WTC11 (cell line): ENCODE results near the gene AHNAK2. TPM values are rescaled to one million over a fixed set of nuclear protein-coding genes. Genes with fewer than 3 reads are reported as not detected.

Experiments used
- ATAC-seq: fragments of 200-7000 bp; cut with Tn5 transposase; 2 replicates; pipeline ENCODE4 v1.10.0; 2021; ENCODE audit warnings: mild to moderate bottlenecking, moderate library complexity
- CTCF ChIA-PET: fragments of 300-600 bp; sonication (Branson Sonifier 250); formaldehyde crosslinking; loops from one replicate; lab custom pipeline; 2021; ENCODE audit warnings: antibody characterized with exemption; lab: Charles Lee
- POLR2A ChIA-PET: fragments of 350-600 bp; sonication (Branson Sonifier 250); formaldehyde crosslinking; loops from one replicate; lab custom pipeline; 2021; ENCODE audit warnings: antibody characterized with exemption; lab: Charles Lee
- DNase-seq: peaks from one replicate; pipeline ENCODE4 v3.0.0; 2021; ENCODE audit warnings: low spot score
- H3K27ac Mint-ChIP-seq: 2 replicates; pipeline ENCODE4 v1.8.0; 2021; ENCODE audit warnings: mixed read lengths
- H3K27me3 Mint-ChIP-seq: 2 replicates; pipeline ENCODE4 v1.8.0; 2021; ENCODE audit warnings: low read depth, mild to moderate bottlenecking, moderate library complexity, mixed read lengths
- H3K36me3 Mint-ChIP-seq: 2 replicates; pipeline ENCODE4 v1.8.0; 2021; ENCODE audit warnings: mixed read lengths
- H3K4me1 Mint-ChIP-seq: 2 replicates; pipeline ENCODE4 v1.8.0; 2022; ENCODE audit warnings: mixed read lengths
- H3K4me3 Mint-ChIP-seq: 2 replicates; pipeline ENCODE4 v1.8.0; 2021; ENCODE audit warnings: mild to moderate bottlenecking, moderate library complexity, mixed read lengths
- H3K9me3 Mint-ChIP-seq: 2 replicates; pipeline ENCODE4 v1.8.0; 2021; ENCODE audit warnings: mixed read lengths
- CREB1 ChIP-seq: sonication (generic); formaldehyde crosslinking; IDR thresholded peaks from 2 replicates; pipeline ENCODE4 v1.8.0; 2023; ENCODE audit warnings: mild to moderate bottlenecking, missing genetic modification reagents
- GABPB1 ChIP-seq: sonication (generic); formaldehyde crosslinking; IDR thresholded peaks from 2 replicates; pipeline ENCODE4 v1.8.1; 2023; ENCODE audit warnings: mild to moderate bottlenecking, missing genetic modification reagents
- IRF2 ChIP-seq: sonication (generic); formaldehyde crosslinking; IDR thresholded peaks from 2 replicates; pipeline ENCODE4 v1.8.0; 2022; ENCODE audit warnings: low read depth, missing genetic modification reagents, borderline replicate concordance
- JAZF1 ChIP-seq: fragments of 250-450 bp; sonication (Bioruptor Pico); IDR thresholded peaks from 2 replicates; pipeline ENCODE4 v1.9.0; 2021; ENCODE audit warnings: moderate library complexity, mild to moderate bottlenecking, inconsistent platforms
- SOX15 ChIP-seq: fragments of 250-450 bp; sonication (Bioruptor Pico); IDR thresholded peaks from 2 replicates; pipeline ENCODE4 v1.9.0; 2021; ENCODE audit warnings: mild to moderate bottlenecking
- TCF7 ChIP-seq: sonication (generic); formaldehyde crosslinking; IDR thresholded peaks from 2 replicates; pipeline ENCODE4 v1.8.0; 2022; ENCODE audit warnings: mild to moderate bottlenecking, low read depth, missing genetic modification reagents, moderate library complexity
- TEAD1 ChIP-seq: sonication (generic); formaldehyde crosslinking; IDR thresholded peaks from 2 replicates; pipeline ENCODE4 v1.8.0; 2022; ENCODE audit warnings: mild to moderate bottlenecking, missing genetic modification reagents
- ZNF281 ChIP-seq: sonication (generic); formaldehyde crosslinking; IDR thresholded peaks from 2 replicates; pipeline ENCODE4 v1.8.0; 2023; ENCODE audit warnings: mild to moderate bottlenecking, missing genetic modification reagents
- total RNA-seq: library from RNA; stranded (reverse); gene quantifications from 3 replicates; pipeline ENCODE4 v1.2.3, GENCODE V29; 2021
- TF ChIP-seq, protein P1 (sequence below): fragments of 250-450 bp; sonication (Bioruptor Pico); IDR thresholded peaks from 2 replicates; pipeline ENCODE4 v1.9.0; 2021; ENCODE audit warnings: mild to moderate bottlenecking, borderline replicate concordance
- TF ChIP-seq, protein P2 (sequence below): sonication (generic); formaldehyde crosslinking; IDR thresholded peaks from 2 replicates; pipeline ENCODE4 v1.8.1; 2023; ENCODE audit warnings: mild to moderate bottlenecking, missing genetic modification reagents, moderate library complexity
- TF ChIP-seq, protein P3 (sequence below): sonication (generic); formaldehyde crosslinking; IDR thresholded peaks from 2 replicates; pipeline ENCODE4 v1.8.1; 2022; ENCODE audit warnings: mild to moderate bottlenecking, missing genetic modification reagents, moderate library complexity, borderline replicate concordance
- TF ChIP-seq, protein P4 (sequence below): sonication (generic); formaldehyde crosslinking; IDR thresholded peaks from 2 replicates; pipeline ENCODE4 v1.8.1; 2022; ENCODE audit warnings: mild to moderate bottlenecking, moderate library complexity, missing genetic modification reagents
- TF ChIP-seq, protein P5 (sequence below): sonication (generic); formaldehyde crosslinking; IDR thresholded peaks from 2 replicates; pipeline ENCODE4 v1.8.1; 2023; ENCODE audit warnings: mild to moderate bottlenecking, missing genetic modification reagents, borderline replicate concordance
- TF ChIP-seq, protein P6 (sequence below): fragments of 250-450 bp; sonication (Bioruptor Pico); IDR thresholded peaks from 2 replicates; pipeline ENCODE4 v1.8.0; 2021; ENCODE audit warnings: mild to moderate bottlenecking

Gene AHNAK2
- total RNA-seq, 1 experiment from 2014 or later = 3.5 TPM

DNA sequence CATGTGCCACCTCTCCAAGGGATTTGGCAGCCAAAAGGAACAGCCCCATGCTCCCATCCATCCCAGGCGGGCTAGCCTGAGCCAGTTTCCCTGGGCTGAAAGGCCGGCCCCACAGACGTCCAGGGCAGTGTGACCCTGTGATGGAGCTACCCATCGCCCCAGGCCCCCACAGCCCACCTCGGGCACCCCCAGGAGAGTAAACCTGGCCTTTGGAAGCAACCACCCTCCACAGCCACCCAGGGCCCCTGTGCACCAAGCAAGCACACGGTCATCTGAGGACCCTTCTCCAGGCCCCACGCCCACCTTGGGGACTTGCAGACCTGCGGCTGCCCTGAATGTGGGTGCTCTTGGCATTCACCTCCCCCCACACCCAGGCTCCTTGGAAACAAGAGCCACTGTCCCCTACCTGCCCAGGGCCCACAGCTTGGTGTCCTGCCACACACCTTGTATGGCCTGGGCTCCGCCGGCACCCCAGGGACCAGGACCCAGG is 8.4 kb downstream of the AHNAK2 start (continued):
- TF ChIP-seq, protein P1, sequence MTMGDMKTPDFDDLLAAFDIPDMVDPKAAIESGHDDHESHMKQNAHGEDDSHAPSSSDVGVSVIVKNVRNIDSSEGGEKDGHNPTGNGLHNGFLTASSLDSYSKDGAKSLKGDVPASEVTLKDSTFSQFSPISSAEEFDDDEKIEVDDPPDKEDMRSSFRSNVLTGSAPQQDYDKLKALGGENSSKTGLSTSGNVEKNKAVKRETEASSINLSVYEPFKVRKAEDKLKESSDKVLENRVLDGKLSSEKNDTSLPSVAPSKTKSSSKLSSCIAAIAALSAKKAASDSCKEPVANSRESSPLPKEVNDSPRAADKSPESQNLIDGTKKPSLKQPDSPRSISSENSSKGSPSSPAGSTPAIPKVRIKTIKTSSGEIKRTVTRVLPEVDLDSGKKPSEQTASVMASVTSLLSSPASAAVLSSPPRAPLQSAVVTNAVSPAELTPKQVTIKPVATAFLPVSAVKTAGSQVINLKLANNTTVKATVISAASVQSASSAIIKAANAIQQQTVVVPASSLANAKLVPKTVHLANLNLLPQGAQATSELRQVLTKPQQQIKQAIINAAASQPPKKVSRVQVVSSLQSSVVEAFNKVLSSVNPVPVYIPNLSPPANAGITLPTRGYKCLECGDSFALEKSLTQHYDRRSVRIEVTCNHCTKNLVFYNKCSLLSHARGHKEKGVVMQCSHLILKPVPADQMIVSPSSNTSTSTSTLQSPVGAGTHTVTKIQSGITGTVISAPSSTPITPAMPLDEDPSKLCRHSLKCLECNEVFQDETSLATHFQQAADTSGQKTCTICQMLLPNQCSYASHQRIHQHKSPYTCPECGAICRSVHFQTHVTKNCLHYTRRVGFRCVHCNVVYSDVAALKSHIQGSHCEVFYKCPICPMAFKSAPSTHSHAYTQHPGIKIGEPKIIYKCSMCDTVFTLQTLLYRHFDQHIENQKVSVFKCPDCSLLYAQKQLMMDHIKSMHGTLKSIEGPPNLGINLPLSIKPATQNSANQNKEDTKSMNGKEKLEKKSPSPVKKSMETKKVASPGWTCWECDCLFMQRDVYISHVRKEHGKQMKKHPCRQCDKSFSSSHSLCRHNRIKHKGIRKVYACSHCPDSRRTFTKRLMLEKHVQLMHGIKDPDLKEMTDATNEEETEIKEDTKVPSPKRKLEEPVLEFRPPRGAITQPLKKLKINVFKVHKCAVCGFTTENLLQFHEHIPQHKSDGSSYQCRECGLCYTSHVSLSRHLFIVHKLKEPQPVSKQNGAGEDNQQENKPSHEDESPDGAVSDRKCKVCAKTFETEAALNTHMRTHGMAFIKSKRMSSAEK (CRISPR knock-in tag) = no peak
- TF ChIP-seq SOX15 (CRISPR knock-in tag) (no peak), ZNF281 (CRISPR knock-in tag) (no peak)

GRCh38 chr14:104968541-104969401 is 9.4 kb downstream of the AHNAK2 start:
- H3K4me3 Mint-ChIP-seq = no peak overlapping the region
- H3K27ac Mint-ChIP-seq = no peak overlapping the region
- ChIA-PET POLR2A (no interaction called here), CTCF (interaction anchor here (0.9 to 4.3 kb wide), 10 partner anchors 25 to 512 kb away, joined by 3 to 39 read pairs (median 4); partner anchors contain the start of genes JAG2 and ZBTB42)
- TF ChIP-seq, protein P2, sequence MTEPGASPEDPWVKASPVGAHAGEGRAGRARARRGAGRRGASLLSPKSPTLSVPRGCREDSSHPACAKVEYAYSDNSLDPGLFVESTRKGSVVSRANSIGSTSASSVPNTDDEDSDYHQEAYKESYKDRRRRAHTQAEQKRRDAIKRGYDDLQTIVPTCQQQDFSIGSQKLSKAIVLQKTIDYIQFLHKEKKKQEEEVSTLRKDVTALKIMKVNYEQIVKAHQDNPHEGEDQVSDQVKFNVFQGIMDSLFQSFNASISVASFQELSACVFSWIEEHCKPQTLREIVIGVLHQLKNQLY (CRISPR knock-in tag) = no peak
- TF ChIP-seq, protein P3, sequence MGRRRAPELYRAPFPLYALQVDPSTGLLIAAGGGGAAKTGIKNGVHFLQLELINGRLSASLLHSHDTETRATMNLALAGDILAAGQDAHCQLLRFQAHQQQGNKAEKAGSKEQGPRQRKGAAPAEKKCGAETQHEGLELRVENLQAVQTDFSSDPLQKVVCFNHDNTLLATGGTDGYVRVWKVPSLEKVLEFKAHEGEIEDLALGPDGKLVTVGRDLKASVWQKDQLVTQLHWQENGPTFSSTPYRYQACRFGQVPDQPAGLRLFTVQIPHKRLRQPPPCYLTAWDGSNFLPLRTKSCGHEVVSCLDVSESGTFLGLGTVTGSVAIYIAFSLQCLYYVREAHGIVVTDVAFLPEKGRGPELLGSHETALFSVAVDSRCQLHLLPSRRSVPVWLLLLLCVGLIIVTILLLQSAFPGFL = no peak
- TF ChIP-seq, protein P4, sequence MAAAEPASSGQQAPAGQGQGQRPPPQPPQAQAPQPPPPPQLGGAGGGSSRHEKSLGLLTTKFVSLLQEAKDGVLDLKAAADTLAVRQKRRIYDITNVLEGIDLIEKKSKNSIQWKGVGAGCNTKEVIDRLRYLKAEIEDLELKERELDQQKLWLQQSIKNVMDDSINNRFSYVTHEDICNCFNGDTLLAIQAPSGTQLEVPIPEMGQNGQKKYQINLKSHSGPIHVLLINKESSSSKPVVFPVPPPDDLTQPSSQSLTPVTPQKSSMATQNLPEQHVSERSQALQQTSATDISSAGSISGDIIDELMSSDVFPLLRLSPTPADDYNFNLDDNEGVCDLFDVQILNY (CRISPR knock-in tag) = no peak
- TF ChIP-seq TCF7 (CRISPR knock-in tag) (no peak), JAZF1 (no peak), GABPB1 (CRISPR knock-in tag) (no peak), CREB1 (CRISPR knock-in tag) (no peak), TEAD1 (CRISPR knock-in tag) (no peak), IRF2 (CRISPR knock-in tag) (no peak)
- TF ChIP-seq, protein P5, sequence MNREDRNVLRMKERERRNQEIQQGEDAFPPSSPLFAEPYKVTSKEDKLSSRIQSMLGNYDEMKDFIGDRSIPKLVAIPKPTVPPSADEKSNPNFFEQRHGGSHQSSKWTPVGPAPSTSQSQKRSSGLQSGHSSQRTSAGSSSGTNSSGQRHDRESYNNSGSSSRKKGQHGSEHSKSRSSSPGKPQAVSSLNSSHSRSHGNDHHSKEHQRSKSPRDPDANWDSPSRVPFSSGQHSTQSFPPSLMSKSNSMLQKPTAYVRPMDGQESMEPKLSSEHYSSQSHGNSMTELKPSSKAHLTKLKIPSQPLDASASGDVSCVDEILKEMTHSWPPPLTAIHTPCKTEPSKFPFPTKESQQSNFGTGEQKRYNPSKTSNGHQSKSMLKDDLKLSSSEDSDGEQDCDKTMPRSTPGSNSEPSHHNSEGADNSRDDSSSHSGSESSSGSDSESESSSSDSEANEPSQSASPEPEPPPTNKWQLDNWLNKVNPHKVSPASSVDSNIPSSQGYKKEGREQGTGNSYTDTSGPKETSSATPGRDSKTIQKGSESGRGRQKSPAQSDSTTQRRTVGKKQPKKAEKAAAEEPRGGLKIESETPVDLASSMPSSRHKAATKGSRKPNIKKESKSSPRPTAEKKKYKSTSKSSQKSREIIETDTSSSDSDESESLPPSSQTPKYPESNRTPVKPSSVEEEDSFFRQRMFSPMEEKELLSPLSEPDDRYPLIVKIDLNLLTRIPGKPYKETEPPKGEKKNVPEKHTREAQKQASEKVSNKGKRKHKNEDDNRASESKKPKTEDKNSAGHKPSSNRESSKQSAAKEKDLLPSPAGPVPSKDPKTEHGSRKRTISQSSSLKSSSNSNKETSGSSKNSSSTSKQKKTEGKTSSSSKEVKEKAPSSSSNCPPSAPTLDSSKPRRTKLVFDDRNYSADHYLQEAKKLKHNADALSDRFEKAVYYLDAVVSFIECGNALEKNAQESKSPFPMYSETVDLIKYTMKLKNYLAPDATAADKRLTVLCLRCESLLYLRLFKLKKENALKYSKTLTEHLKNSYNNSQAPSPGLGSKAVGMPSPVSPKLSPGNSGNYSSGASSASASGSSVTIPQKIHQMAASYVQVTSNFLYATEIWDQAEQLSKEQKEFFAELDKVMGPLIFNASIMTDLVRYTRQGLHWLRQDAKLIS (CRISPR knock-in tag) = no peak
- TF ChIP-seq, protein P6, sequence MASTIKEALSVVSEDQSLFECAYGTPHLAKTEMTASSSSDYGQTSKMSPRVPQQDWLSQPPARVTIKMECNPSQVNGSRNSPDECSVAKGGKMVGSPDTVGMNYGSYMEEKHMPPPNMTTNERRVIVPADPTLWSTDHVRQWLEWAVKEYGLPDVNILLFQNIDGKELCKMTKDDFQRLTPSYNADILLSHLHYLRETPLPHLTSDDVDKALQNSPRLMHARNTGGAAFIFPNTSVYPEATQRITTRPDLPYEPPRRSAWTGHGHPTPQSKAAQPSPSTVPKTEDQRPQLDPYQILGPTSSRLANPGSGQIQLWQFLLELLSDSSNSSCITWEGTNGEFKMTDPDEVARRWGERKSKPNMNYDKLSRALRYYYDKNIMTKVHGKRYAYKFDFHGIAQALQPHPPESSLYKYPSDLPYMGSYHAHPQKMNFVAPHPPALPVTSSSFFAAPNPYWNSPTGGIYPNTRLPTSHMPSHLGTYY (CRISPR knock-in tag) = no peak
- ATAC-seq (no peak), DNase-seq (no peak)
- no peaks in the 10 kb centered on the region for H3K9me3 Mint-ChIP-seq
- peaks cover 6% of the 10 kb centered on the region for H3K4me1 Mint-ChIP-seq
- peaks cover 2% of the 10 kb centered on the region; the same call in 1 of the 2 replicates for H3K27me3 Mint-ChIP-seq
- H3K36me3 Mint-ChIP-seq = no peaks in the 10 kb centered on the region
